GM18499 (cell line): ENCODE data around the gene INTS13.
A peak's percentile ranks its signal among the peaks of the same experiment; 100 is the strongest.
"Not testable (repeated sequence)": the region's sequence is repeated elsewhere in the genome, so short reads cannot be mapped to it uniquely, and the experiment has no call there.

Experiments used
- ATAC-seq: cut with Tn5 transposase; IDR thresholded peaks from one replicate; pipeline ENCODE4 v1.9.1; 2021; ENCODE audit warnings: moderate number of reproducible peaks; ENCODE audit not compliant: insufficient read depth, unreplicated experiment

The INTS13 gene

DNA sequence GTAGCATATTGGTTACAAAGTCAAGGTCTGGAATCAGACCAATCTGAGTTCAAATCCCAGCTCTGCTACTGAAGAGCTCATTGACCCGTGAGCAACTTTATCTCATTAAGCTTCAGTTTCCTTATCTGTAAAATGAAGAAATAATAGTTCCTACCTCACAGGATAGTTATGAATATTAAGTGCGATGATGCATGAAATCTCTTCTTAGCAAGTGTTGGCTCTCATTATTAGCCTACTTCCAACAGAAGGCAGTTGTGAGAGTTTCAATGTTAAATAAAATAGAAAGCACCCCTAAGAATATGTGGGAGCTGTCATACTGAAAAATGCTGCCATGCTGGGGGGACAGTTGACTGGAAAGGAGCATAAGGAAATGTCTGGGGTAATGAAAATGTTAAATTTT, 65.8 kb downstream of the INTS13 start:
- ATAC-seq: no peak

DNA sequence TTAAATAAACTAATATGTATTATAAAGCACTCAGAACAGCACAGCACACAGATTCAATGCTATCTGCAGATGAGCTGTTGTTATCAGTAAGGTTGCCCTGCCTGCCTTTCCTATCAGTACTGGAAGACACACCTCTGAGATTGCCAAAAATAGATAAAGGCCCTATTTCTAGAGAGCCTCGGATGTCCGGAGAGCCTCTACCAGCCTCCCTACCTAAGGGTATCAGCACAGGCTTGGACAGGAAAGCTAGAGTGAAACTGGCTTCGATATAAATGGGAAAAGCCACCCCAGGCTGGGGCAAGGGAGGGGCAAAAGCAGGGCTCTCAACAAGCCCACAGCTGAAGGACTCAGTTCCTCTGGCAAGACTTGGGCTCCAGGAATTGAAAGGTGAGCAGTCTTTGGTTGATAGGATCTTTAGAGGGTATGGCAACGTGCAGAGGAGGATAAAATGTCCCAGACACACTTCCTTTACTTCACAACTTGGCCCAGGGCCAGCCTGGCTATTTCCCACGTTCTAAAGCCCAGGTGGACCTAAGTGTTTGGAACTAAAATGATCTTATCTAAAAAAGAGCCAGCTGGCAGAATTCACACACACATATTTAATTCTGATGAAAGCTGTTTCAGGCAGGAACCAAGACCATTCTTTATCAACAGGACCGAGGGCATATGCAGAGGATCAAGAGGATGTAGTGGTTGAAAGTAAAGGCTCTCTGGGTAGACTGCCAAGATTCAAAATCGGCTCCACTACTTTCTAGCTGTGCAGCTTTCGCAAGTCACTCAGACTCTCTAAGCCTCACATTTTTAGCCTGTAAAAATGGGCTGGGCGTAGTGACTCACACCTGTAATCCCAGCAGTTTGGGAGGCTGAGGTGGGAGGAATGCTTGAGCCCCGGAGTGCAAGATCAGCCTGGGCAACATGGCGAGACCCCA, 67.0 kb downstream of the INTS13 start:
- no peak for ATAC-seq

- no peak for ATAC-seq
Observed at GRCh38 chr12:26869908-26870459, 67.8 kb downstream of the INTS13 start.

- no peak for ATAC-seq
Observed at GRCh38 chr12:26869104-26869494, 68.7 kb downstream of the INTS13 start.

GRCh38 chr12:26868447-26869103, 69.2 kb downstream of the INTS13 start:
- ATAC-seq: no peak

DNA sequence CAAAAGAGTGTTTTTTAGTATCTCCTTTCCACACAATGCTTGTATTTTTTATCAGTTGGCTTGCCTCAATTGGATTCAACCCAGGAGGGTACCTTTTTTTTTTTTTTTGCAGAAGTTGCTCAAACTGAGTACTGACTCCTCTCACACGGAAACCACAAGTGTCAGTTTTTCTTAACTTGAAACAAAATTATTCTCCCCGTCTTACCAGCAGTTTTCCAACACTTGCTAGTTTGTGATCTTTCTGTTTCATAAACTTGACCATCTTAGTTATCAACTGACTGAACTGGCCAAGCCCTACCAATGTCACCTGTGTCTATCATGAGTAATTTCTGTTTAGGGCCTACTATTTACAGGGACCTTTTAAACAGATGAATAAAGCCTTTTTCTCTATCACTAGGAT, 70.7 kb downstream of the INTS13 start:
- peak; percentile 74 for ATAC-seq

DNA sequence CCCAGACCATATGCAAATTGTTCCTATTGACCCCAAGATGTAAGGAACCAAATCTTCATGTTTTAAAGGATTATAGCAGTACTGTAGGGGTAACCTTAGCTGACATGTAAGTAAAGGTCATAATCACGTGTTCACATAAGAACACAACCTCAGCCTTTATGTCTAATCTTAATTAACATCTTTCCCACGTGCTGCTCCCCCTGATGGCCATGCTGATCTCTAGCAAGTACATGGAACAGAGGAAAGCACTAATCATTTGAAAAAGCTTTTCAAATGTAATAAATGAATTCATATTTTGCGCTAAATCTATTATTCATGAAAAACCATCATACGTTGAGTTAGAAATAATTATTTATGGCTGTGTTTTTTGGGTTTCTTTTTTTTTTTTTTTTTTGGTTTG, 74.3 kb downstream of the INTS13 start:
- ATAC-seq: no peak

DNA sequence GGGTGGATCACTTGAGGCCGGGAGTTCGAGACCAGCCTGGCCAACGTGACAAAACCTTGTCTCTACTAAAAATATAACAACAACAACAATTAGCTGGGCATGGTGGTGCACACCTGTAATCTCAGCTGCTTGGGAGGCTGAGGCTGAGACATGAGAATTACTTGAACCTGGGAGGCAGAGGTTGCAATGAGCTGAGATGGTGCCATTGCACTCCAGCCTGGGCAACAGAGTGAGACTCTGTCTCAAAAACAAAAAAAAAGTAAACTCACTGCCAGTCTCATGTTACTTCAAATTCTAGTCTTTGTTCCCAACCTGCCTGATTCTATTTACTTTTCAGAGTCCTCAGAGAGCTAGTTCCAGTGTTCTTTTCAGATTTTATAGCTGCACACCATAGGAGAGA, 75.0 kb downstream of the INTS13 start:
- ATAC-seq: not testable (repeated sequence)

DNA sequence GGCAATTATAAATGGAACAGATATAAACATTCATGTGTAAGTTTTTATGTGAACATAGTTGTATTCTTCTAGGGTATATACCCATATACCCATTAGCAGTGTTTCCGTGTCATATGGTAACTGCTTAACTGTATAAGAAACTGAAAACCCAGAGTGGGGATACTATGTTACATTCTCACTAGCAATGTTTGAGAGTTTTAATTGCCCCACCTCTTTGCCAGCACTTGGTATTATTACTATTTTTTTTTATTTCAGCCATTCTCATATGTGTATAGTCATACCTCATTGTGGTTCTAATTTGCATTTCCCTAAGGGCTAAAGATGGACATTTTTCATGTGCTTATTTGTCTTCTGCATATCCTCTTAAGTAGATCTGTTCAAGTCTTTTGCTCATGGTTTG, 76.1 kb downstream of the INTS13 start:
- ATAC-seq: no peak

DNA sequence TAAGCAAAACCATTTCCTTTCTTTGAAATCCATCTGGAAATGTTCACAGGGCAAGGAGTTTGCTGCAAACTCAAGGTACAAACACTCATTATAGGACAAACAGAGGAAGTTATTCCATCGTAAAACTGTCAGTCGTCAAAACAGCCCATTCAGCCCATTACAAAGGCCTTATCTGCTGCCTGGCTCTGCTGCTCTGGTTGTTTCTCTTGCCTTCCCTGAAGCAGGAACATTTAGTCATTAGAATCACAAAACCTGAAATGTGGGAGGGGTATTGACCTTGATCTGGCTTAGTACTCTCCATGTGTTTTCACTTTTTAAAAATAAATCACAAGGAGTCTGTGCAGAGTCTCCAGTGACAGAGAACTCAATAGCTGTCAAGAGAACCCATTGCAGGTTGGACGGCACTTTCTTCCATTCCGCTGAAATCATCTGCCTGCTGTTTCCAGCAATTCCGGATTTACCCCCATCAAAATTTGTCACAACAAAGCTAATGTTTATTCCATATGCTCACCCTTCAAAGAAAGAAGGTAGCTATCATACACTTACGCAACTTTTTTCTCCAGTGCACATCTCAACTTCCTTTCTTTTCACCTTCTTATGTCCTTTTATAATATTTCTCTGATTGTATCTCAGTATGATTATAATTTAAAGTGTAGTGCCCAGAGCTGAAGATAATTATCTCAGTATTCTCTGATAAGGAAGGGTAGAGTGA, 80.2 kb downstream of the INTS13 start:
- ATAC-seq: no peak

DNA sequence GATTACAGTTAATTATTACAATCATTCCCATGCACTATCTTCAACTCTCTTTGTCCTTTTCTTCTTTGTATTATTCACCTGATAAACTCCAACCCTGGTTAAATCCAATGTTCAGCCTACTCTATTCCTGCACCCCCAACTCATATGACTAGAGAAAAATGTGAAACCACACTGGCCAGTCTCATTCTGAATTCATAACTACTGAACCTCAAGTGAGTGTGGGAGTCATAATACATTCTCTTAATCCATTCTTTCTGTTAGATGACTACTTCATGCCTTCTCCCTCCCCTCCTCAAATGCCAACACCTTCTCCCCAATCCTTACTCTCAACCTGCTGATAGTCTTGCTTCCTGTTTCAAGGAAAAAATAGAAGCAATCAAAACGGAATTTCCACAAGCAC, 82.4 kb downstream of the INTS13 start:
- ATAC-seq: no peak
